ENCODE data around the gene SERBP1.
"Not testable (repeated sequence)": the region's sequence is repeated elsewhere in the genome, so short reads cannot be mapped to it uniquely, and the experiment has no call there.

SERBP1 gene

GRCh38 chr1:67414574-67414973, 15.6 kb downstream of the SERBP1 start:
- TF ChIP-seq CTCF (IDR thresholded peaks at IDR 0.05; ENCODE audit: extremely low read depth, insufficient read depth, missing control alignments) = no peak
- in situ Hi-C loops (cut with MboI; ENCODE audit: low pct_unique_long_range_greater_than_20kb, low sequenced_read_pairs, unreplicated experiment) = no loop called here
- DNase-seq (ENCODE audit: low spot score) = no peak

- DNase-seq (ENCODE audit: low spot score); in situ Hi-C loops (cut with MboI; ENCODE audit: low pct_unique_long_range_greater_than_20kb, low sequenced_read_pairs, unreplicated experiment): not testable (repeated sequence)
Observed at GRCh38 chr1:67413101-67413500, 17.1 kb downstream of the SERBP1 start.

GRCh38 chr1:67408148-67408547, 22.1 kb downstream of the SERBP1 start:
- no peak for DNase-seq (ENCODE audit: low spot score)
- no peak for TF ChIP-seq CTCF (IDR thresholded peaks at IDR 0.05; ENCODE audit: extremely low read depth, insufficient read depth, missing control alignments)
- in situ Hi-C loops (cut with MboI; ENCODE audit: low pct_unique_long_range_greater_than_20kb, low sequenced_read_pairs, unreplicated experiment) = no loop called here

- in situ Hi-C loops (cut with MboI; ENCODE audit: low pct_unique_long_range_greater_than_20kb, low sequenced_read_pairs, unreplicated experiment) = no loop called here
- no peak for TF ChIP-seq CTCF (IDR thresholded peaks at IDR 0.05; ENCODE audit: extremely low read depth, insufficient read depth, missing control alignments)
Observed at GRCh38 chr1:67407498-67407897, 22.7 kb downstream of the SERBP1 start.

GRCh38 chr1:67405473-67406245, 24.5 kb downstream of the SERBP1 start:
- in situ Hi-C loops (cut with MboI; ENCODE audit: low pct_unique_long_range_greater_than_20kb, low sequenced_read_pairs, unreplicated experiment) = no loop called here
- DNase-seq (ENCODE audit: low spot score) = no peak
- no peak for TF ChIP-seq CTCF (IDR thresholded peaks at IDR 0.05; ENCODE audit: extremely low read depth, insufficient read depth, missing control alignments)

More at GRCh38 chr1:67407498-67407897, 22.7 kb downstream of the SERBP1 start:
- DNase-seq (ENCODE audit: low spot score) = no peak

GRCh38 chr1:67404212-67404620, 26.0 kb downstream of the SERBP1 start:
- in situ Hi-C loops (cut with MboI; ENCODE audit: low pct_unique_long_range_greater_than_20kb, low sequenced_read_pairs, unreplicated experiment) = no loop called here
- no peak for DNase-seq (ENCODE audit: low spot score)

More at GRCh38 chr1:67404212-67404620, 26.0 kb downstream of the SERBP1 start:
- no peak for TF ChIP-seq CTCF (IDR thresholded peaks at IDR 0.05; ENCODE audit: extremely low read depth, insufficient read depth, missing control alignments)

Data from GM13977 (cell line).